NCI-H345 treated with DMSO at 0.1 percent for 48 hours (cell line): ENCODE data around the gene TUBD1.
"Not testable (repeated sequence)": the region's sequence is repeated elsewhere in the genome, so short reads cannot be mapped to it uniquely, and the experiment has no call there.

Source experiments
- DNase-seq: peaks from one replicate; lab custom pipeline; 2025; ENCODE audit not compliant: unreplicated experiment; lab: John Stamatoyannopoulos, UW

Gene TUBD1

DNA sequence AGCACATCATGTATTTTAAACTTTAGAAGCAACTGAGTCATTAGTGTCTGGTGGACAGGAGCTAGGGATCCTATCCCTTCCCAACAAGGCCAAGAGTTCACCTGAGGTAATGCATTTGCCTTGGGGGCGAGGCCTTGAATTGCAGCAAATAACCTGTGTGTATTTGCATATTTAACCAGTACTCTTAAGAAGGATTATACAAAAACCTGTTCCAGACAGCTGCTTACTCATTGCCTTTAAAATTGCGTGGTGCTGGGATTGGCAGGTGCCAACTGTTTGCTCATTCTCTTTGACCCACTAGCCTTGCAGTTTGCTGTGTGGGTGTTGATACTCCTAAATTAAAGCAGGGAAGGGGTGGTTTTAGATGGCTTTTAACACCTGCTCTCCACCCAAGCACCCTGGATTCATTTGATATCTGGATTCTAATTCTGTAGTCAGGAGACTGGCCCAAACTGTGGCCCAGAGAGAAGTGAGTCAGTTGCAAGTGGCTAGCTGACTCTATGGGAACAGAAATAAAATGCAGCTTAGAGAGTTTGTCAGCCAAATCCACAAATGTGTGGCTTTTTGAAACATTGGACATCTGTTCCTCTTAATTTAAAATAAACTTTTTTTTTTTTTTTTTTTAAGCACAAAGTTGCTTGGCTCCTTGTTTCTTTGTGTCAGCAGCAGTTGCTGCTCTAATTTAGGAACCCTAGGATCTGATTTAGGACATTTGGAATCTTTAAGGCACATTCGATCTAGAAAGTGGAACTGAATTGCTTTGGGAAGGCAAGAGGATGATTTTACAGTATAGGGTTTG is 46.9 kb downstream of the TUBD1 start:
- DNase-seq = peak; percentile 85

DNA sequence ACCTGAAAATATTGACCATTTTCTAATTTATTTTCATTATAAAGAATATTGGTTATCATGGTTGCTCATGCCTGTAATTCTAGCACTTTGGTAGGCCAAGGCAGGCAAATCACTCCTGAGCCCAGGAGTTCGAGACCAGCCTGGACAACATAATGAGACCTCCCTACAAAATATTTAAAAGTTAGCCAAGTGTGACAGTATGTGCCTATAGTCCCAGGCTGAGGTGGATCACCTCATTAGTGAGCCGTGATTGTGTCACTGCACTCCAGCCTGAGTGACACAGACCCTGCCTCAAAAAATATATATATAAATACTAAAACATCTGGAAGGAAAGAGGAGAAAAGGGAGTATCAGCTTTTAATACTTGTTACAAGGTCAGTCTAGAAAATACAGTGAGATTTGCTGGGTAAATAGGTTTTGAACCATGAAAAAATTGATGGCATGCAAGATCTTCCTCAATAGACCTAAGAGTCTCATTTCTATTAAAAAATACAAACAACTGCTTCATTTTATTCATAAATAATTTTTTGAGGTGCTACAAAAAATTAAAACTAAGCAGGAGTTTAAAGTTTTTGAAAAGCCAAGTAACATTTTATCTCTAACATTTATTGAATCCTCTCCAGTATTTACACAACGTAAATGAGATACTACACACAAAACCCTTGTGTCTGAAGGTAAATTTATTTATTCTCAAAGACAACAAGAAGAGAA is 47.7 kb downstream of the TUBD1 start:
- no peak for DNase-seq

DNA sequence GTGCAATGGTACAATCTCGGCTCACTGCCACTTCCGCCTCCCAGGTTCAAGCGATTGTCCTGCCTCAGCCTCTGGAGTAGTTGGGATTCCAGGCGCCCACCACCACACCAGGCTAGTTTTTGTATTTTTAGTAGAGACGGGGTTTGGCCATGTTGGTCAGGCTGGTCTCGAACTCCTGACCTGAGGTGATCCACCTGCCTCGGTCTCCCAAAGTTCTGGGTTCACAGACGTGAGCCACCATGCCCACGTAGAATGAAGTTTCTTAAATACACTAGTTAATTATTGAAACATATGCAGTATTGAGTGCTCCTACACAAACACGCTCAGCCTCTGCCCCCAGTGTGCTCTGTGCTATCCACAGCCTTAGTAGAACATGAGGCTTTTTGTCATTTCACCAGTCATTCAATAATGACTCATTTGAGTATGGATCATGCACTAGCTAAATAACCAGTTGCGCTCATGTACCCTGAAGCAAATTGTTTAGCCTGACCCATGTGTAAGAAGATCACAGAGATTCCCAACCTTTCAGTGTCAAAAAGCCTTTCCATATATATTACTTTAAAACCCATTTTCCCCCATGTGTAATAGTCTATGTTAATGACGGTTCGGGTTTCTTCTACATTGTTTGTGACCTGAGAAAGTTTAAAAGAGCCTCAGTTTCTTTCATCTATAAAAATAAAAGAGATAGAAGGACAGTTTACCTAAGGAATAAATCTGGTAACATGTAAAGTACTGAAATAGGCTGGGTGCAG is 49.7 kb downstream of the TUBD1 start:
- no peak for DNase-seq

DNA sequence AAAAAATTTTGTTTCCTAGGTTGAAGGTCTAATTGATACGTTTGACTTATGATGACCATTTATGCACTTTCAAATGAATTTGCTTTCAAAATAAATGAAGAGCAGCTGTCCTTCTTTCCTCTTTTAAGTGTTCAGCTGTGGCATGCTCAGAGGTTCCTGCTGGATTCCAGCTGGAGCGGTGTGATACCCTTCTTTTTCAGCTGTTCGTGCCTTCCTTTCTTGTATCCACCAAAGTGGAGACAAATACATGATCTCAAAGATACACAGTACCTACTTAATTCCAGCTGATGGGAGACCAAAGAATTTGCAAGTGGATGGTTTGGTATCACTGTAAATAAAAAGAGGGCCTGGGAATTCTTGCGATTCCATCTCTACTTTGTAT is 50.9 kb downstream of the TUBD1 start:
- not testable (repeated sequence) for DNase-seq

DNA sequence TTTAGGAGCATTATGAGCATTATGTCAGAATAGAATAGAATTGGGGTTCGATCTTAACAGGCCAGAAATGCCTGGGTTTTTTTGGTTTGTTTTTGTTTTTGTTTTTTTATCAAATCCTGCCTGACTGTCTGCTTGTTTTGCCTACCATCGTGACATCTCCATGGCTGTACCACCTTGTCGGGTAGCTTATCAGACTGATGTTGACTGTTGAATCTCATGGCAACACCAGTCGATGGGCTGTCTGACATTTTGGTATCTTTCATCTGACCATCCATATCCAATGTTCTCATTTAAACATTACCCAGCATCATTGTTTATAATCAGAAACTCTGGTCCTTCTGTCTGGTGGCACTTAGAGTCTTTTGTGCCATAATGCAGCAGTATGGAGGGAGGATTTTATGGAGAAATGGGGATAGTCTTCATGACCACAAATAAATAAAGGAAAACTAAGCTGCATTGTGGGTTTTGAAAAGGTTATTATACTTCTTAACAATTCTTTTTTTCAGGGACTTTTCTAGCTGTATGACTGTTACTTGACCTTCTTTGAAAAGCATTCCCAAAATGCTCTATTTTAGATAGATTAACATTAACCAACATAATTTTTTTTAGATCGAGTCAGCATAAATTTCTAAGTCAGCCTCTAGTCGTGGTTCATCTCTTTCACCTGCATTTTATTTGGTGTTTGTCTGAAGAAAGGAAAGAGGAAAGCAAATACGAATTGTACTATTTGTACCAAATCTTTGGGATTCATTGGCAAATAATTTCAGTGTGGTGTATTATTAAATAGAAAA is 51.5 kb downstream of the TUBD1 start:
- not testable (repeated sequence) for DNase-seq

DNA sequence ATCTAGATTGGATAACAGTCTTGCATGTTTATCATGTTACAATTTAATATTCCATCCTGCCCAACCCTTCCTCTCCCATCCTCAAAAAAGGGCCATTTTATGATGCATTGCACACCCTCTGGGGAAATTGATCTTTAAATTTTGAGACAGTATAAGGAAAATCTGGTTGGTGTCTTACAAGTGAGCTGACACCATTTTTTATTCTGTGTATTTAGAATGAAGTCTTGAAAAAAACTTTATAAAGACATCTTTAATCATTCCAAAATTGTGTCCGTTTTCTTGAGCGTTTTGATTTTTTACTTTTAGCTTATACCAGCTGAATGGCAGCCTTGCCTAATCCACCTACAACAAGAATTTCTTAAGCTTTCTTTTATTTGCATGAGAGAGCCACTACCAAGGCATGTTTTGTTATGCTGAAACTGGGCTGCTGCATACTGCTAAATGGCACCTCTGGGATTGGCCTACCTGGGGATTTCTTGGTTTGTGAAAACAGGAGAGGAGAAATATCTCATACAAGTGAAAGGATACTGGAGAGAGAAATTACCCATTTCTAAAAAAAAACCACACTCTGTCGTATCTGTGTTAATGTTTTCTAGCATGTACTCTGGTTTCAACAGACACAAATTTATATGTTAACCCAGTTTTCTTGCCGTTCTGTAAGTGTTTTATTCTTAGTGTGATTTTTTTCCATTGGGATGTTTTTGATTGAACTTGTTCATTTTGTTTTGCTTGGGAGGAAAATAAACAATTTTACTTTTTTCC is 52.2 kb downstream of the TUBD1 start:
- no peak for DNase-seq

DNA sequence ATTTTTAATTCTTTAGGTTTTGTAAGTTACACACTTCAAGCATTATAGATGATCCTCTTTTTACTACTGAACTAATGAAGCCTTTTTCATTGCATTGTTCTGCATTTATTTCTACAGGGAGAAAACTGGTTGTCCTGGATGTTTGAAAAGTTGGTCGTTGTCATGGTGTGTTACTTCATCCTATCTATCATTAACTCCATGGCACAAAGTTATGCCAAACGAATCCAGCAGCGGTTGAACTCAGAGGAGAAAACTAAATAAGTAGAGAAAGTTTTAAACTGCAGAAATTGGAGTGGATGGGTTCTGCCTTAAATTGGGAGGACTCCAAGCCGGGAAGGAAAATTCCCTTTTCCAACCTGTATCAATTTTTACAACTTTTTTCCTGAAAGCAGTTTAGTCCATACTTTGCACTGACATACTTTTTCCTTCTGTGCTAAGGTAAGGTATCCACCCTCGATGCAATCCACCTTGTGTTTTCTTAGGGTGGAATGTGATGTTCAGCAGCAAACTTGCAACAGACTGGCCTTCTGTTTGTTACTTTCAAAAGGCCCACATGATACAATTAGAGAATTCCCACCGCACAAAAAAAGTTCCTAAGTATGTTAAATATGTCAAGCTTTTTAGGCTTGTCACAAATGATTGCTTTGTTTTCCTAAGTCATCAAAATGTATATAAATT is 53.0 kb downstream of the TUBD1 start:
- DNase-seq = no peak

DNA sequence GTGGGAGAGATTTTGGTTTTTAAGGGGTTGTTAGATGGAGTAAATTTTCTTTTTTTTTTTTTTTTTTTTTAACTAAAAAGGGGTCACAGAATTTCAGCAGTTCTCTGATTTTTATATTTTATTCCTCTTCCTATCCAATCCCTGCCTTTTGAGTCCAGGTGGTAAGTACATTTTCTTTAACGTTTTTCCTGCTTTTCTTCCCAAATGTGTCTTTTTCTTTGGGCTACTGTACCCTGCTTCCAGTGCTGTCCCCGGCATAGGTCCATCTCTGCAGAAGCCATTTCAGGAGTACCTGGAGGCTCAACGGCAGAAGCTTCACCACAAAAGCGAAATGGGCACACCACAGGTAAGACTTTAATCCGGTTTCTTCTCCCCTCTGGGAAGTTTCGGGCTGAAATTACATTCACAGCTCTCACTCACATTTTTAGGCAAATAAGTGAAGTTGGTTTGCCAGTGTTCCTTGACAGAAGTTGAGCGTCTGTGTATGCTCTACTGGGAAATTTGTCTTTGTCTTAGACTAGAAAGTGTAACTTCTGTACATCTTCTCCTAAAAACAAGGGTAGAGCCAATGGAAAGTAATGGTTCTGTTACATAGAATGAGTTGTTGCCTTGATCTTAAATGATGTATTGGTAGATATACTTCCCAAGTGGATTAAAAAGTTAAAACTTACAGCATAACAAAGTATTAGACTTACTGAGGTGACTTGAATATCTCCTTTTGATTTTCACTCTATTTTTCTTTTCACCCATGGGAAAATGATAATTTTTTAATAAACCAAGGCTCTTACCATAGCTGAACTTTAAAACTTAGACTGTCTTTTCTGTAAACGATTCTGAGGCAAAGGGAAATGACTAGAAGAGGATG is 54.5 kb downstream of the TUBD1 start:
- DNase-seq = no peak

DNA sequence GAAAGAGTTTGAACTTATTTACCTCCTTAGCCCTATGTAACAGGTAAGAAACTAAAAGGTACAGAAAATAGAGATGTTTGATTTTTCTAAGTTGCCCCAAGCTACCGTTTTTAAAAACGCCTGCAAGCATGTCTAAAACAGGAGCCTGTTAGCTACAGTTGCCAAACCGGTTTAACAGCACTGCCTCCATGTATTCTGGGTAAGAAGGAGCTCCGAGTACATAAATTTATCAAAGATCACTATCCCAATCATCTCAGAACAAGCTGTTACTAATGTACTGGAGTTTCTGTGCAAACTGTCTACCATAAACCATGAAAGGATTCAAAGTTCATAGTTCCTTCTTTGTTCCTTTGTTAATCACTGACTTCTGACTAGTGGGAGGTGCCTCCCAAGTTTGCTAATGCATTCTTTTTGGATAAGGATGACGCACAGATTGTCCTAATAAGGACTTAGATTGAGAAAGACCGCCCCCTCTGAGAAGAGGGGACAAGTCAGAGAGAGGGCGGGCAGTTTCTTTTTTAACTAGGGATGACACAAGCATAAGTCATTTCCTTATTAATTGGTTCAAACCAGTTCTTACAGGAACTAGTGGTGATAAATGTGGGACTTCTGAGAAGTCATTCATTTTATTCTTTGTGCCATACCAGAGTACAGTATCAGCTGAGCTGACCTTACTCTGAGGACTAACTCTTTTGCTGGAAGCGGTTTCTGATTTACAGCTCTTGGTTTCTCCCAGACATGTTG is 55.3 kb downstream of the TUBD1 start:
- peak; percentile 48 for DNase-seq

DNA sequence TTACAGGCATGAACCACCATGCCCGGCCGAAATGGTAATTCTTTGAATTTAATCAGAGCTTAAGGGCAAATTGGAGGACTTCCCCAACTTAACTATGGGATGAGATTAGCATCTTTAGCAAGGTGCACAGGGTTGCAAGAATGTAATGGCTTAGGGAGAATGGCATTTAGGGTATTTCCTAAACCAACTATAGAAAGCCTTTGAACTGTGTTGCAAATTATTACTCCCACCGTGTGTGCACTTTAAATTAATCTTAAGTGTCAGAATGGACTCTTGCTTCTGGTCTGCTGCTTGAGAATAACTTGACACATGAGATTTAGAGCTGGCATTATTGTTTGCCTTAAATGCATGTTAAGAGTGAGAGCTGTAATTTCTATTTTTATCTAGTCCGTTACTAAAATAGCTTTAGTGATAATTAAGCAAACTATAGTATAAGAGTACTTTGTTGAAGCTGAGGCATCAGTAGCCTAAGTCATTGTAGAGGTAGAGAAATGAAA is 59.8 kb downstream of the TUBD1 start:
- no peak for DNase-seq

DNA sequence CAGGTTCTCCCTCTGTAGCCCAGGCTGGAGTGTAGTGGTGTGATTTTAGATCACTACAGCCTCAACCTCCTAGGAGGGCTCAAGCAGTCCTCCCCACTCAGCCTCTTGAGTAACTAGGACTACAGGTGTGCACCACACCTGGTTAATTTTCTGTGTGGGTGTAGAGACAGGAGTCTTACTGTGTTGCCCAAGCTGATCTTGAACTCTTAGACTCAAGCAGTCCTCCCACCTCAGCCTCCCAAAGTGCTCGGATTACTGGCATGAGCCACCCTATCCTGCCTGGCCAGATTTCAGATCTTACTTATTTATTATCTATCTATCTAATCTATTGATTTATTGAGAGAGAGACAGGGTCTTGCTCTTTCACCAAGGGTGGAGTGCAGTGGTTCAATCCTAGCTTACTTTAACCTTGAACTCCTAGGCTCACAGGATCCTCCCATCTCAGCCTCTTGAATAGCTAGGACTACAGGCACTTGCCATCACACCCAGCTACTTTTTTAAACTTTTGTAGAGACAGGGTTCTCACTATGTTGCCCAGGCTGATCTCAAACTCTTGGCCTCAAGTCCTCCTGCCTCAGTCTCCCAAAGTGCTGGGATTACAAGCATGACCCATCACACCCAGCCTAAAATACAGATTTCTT is 61.8 kb downstream of the TUBD1 start:
- DNase-seq = no peak

DNA sequence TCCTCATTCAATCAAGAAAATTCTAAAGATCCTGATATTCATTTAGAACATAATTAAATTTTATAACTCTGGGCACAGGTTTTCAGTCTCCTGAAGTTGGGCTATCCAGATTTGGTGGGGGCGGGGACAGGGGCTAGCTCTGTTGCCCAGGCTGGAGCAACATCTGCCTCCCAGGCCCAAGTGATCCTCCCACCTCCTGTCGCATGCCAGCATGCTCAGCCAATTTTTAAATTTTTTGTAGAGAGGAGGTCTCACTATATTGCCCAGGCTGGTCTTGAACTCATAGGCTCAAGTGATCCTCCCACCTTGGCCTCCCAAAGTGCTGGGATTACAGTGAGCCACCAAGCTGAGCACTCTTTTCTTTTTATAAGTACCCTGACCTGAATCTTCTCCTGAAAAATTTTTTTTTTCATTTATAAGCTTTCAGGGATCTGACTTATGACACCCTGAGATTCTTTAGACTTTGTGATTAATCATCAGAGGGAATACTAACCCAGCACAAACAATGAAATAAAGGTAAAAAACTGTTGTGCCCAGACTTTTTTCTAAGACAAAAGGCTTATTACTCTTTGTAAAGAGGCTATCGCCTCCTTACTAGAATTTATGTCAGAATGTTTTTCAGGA is 62.6 kb downstream of the TUBD1 start:
- DNase-seq = no peak

DNA sequence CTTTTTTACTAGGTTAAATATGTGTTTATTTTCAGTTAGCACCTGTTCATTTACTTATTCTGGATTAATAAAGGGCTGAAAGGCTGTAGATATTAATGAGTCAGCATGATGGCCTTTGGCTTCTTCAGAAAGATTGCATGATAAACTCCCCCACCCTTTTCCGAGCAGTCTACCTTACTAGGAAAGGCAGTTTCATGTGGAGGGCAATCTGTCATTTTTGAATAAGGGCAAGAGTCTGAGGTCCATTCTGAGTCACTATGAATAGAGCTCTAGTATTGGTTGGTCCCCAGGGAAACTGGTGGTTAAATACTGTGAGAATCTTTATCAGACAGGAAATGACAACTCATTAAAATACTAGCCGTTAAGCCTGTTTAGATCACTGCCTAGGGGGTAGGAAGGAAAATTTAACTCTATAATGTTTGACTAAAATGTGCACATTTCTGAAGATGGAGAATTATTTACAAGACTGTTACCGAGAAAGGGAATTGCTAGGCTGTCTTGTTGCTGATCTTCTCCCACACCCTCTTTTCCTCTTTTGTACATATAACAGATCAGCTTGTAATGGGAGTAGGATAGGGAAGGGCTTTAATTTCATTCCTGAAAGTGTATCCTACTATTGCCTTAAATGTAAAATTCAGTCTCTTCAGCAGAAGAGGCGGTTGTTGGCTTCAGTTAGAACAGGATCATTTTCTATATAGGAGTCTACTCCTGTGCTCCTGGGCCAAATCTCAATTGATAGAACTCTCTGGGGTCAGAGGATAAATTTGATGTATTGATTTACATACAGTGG is 63.3 kb downstream of the TUBD1 start:
- peak; percentile 20 for DNase-seq

DNA sequence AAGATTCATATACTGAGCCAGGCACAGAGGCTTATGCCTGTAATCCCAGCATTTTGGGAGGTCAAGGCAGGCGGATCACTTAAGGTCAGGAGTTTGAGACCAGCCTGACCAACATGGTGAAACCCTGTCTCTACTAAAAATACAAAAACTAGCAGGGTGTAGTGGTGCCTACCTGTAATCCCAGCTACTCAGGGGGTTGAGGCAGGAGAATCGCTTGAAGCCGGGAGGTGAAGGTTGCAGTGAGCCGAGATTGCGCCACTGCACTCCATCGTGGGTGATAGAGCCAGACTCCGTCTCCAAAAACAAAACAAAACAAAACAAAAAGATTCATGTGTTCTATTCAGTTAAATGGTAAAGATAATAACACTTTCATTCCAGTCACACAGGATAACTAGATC is 63.9 kb downstream of the TUBD1 start:
- not testable (repeated sequence) for DNase-seq

DNA sequence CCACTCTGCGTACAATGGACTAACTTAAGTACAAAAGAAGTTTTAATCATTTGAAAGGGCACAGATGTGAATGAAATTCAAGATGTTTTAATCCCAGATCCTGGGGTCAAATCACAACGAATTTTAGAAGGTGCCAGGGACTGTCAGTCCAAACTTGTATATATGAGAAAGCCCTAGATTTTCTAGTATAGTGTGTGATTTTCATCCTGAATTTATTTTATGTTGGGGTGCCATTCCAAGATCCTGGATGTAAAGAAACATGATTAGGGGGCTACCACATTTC is 64.3 kb downstream of the TUBD1 start:
- DNase-seq = no peak

DNA sequence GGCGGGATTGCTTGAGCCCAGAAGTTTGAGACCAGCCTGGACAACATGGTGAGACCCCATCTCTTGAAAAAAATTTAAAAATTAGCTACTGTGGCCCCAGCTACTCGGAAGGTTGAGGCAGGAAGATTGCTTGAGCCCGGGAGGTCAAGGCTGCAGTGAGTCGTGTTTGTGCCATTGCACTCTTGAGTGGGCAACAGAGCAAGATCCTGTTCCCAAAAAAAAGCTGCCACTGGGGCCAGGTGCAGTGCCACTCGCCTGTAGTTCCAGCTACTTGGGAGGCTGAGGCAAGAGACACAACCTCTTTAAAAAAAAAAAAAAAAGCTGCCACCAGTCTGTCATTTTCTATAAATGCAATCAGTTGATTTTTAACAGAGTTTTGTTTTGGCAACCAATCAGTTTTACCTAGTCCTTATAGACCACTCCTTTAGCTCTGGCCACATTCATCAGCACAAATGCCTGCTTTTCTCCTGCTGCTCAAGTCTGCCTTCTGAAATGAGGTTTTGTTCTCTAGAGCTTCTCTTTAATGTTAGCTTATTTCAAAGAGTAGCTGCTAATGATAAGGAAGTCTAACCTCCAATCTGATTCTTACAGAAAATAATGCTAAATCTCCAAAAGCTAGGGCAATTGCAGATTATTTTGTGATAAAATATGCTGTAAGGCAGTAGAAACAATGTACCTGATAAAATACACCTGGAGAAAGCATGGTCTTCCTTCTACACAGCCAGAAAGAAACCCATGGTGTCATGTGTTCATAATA is 64.8 kb downstream of the TUBD1 start:
- DNase-seq = no peak
